ENCODE results near the gene DSTYK.

Gene DSTYK

GRCh38 chr1:205121660-205122488 lies 89.6 kb downstream of the DSTYK start, which contains the start of gene RBBP5:
Gene RBBP5 (minus strand): TSS chr1:205121978. CDS start chr1:205121873, 105 bp downstream.
- peak; percentile 99 for DNase-seq

GRCh38 chr1:205118752-205119151 lies 92.8 kb downstream of the DSTYK start:
- DNase-seq: no peak

- no peak for DNase-seq
These were observed 100.1 kb downstream of the DSTYK start for GRCh38 chr1:205111354-205111753.

GRCh38 chr1:205109711-205110110 lies 101.8 kb downstream of the DSTYK start:
- DNase-seq: no peak

GRCh38 chr1:205109269-205109668 lies 102.2 kb downstream of the DSTYK start:
- no peak for DNase-seq

DNA sequence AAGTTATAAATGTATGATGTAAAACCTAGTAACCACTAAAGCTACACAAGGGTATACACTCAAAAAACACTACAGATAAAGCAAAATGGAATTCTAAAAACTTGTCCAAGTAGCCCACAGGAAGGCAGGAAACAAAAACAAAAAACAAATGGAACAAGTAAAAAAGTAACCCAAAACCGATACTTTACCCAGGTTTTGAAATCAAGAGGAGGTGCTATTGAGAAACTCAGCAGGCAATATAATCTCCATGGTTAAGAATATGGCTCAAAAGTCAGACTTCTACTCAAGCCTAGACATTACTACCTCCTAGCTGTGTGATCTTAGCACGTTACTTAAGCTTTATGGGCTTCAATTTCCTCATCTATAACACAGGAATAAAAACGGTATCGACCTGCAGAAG lies 103.0 kb downstream of the DSTYK start:
- no peak for DNase-seq

DNA sequence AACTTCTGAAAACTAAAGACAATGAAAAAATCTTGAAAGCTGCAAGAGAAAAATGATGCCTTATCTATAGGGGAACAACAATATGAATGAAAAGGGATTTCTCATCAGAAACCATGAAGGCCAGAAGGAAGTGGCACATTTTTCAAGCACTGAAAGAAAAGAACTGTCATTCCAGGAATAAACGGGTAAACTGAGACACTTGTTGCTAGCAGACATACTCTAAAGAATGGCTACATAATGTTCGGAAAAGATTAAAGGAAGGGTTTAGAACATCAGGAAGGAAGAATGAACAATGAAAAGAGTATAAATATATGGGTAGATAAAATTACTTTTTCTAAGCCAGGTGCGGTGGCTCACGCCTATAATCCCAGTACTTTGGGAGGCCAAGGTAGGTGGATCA lies 104.2 kb downstream of the DSTYK start:
- DNase-seq: no peak

- DNase-seq: no peak
These were observed 109.1 kb downstream of the DSTYK start for GRCh38 chr1:205102404-205102803.

- no peak for DNase-seq
These were observed 113.3 kb downstream of the DSTYK start for GRCh38 chr1:205098242-205098641.

GRCh38 chr1:205095422-205095821 lies 116.1 kb downstream of the DSTYK start:
- DNase-seq: no peak

Measured in OCI-M1 (cell line).